HAP-1 (cell line): ENCODE results near the gene TRIM7.
"Not testable (repeated sequence)": the region's sequence is repeated elsewhere in the genome, so short reads cannot be mapped to it uniquely, and the experiment has no call there.

Experiments
- DNase-seq, 2 experiments: peaks; one replicate each; pipeline ENCODE4 v3.0.0-alpha.2; 2016 to 2020; ENCODE audit warnings: low spot score in 2 of 2
- H3K27me3 ChIP-seq: fragments of 250-450 bp; sonication (Bioruptor Pico); 2 replicates; pipeline ENCODE4 v1.5.1; 2020; ENCODE audit warnings: low read depth, mild to moderate bottlenecking, moderate library complexity
- H3K36me3 ChIP-seq: fragments of 250-450 bp; sonication (Bioruptor Pico); replicated peaks from 2 replicates; pipeline ENCODE4 v1.5.1; 2020; ENCODE audit warnings: mild to moderate bottlenecking
- H3K4me1 ChIP-seq: fragments of 250-450 bp; sonication (Bioruptor Pico); 2 replicates; pipeline ENCODE4 v1.5.1; 2020; ENCODE audit warnings: mild to moderate bottlenecking
- H3K4me3 ChIP-seq: fragments of 250-450 bp; sonication (Bioruptor Pico); 2 replicates; pipeline ENCODE4 v1.5.1; 2020; ENCODE audit warnings: mild to moderate bottlenecking, moderate library complexity
- H3K9me3 ChIP-seq: fragments of 250-450 bp; sonication (Bioruptor Pico); 2 replicates; pipeline ENCODE4 v1.5.1; 2020; ENCODE audit warnings: mild to moderate bottlenecking, moderate library complexity
- in situ Hi-C: fragments of 300-500 bp; cut with MboI; formaldehyde crosslinking; loops from 3 replicates; pipeline ENCODE4 v1.14.3; 2020; ENCODE audit warnings: low sequenced_read_pairs, inconsistent platforms, mixed read lengths

Gene TRIM7

GRCh38 chr5:181223058-181223728 lies 18.2 kb upstream of the TRIM7 start, which contains the start of gene TRIM41:
TRIM41 (plus strand) TSS chr5:181223281; CDS start chr5:181224000, 719 bp downstream.
- in situ Hi-C loops, result loop anchor here (5.0 kb wide), 1 partner anchor 36 kb away; no protein-coding TSS in a partner anchor

GRCh38 chr5:181222630-181223057 lies 17.6 kb upstream of the TRIM7 start:
- no peaks in the 10 kb centered on the region for H3K27me3 ChIP-seq
- in situ Hi-C loops, result loop anchor here (5.0 kb wide), 1 partner anchor 35 kb away; no protein-coding TSS in a partner anchor
- peaks cover 8% of the 10 kb centered on the region; the same call in 1 of the 2 replicates for H3K36me3 ChIP-seq
- no peaks in the 10 kb centered on the region for H3K9me3 ChIP-seq
- DNase-seq, result peak in 1 of 2 experiments; percentile 36
- peak overlapping the region; percentile 88 for H3K4me3 ChIP-seq
- peaks cover 17% of the 10 kb centered on the region for H3K4me1 ChIP-seq

More at GRCh38 chr5:181223058-181223728, 18.2 kb upstream of the TRIM7 start, which contains the start of gene TRIM41:
- peak; percentile 94 to 99 for DNase-seq
- Histone ChIP-seq H3K27me3 (no peaks in the 10 kb centered on the region), H3K4me3 (peak within 1 kb of the TSS; percentile 88), H3K4me1 (peaks cover 14% of the 10 kb centered on the region), H3K36me3 (peaks cover 8% of the 10 kb centered on the region; the same call in 1 of the 2 replicates), H3K9me3 (no peaks in the 10 kb centered on the region)

GRCh38 chr5:181221792-181222629 lies 17.0 kb upstream of the TRIM7 start:
- Histone ChIP-seq H3K9me3 (no peaks in the 10 kb centered on the region), H3K4me3 (peak overlapping the region; percentile 88), H3K4me1 (peaks cover 18% of the 10 kb centered on the region), H3K27me3 (no peaks in the 10 kb centered on the region), H3K36me3 (peaks cover 5% of the 10 kb centered on the region; the same call in 1 of the 2 replicates)
- DNase-seq, result peak; percentile 95 to 97
- in situ Hi-C loops, result loop anchor here (5.0 kb wide), 1 partner anchor 35 kb away; no protein-coding TSS in a partner anchor

DNA sequence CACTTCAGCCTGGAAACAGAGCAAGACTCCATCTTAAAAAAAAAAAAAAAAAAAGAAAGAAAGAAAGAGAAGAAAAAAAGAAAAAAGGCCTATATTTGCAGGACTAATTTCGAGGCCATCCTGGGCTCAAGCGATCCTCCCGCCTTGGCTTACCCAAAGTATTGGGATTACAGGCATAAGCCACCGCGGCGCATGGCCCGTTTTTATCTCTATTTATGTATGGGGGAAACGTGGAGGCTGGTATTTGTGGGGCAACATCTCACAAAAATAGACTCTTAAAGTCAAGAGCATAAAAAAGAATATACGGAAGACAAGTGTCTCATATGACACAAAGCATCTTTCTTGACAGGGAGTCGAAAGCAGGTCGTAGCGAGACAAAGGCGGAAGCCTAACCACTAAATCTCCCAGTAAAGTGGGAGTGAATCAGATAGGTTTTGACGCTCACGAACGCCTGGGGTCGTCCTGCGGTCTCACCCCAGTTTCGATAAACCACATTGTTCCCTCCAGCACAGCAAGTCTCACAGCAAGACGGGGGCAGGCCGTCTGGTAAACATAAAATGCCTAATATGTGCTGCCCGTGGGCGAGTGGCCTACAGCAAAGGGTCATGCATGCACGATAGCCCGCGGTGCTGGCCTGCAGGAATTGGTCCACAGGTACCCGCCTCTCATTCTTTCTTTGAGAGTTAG lies 16.3 kb upstream of the TRIM7 start:
- Histone ChIP-seq H3K4me1 (peaks cover 18% of the 10 kb centered on the region), H3K9me3 (no peaks in the 10 kb centered on the region), H3K36me3 (peaks cover 5% of the 10 kb centered on the region; the same call in 1 of the 2 replicates), H3K27me3 (no peaks in the 10 kb centered on the region), H3K4me3 (peak overlapping the region; percentile 88)
- in situ Hi-C loops, result loop anchor here (5.0 kb wide), 1 partner anchor 34 kb away; no protein-coding TSS in a partner anchor
- no peak for DNase-seq

DNA sequence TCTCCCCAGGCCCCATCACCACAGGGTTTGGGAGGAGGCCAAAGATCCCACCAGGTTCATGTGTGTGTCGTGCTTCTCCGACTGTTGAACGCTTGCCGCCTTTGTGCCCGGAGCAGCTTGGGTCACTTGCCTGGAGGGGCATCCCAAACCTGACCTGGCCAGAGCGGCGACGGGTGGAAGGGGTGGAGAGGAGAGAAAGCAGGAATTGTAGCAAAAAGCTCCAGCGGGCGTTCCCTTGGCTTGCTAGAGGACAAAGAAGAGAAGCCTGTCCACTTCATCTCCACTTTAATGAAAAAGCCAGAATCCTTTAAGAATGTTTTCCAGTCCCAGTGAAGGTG lies 15.2 kb upstream of the TRIM7 start:
- no peaks in the 10 kb centered on the region for H3K9me3 ChIP-seq
- in situ Hi-C loops, result loop anchor here (5.0 kb wide), 1 partner anchor 33 kb away; no protein-coding TSS in a partner anchor
- DNase-seq, result no peak
- H3K27me3 ChIP-seq, result no peaks in the 10 kb centered on the region
- H3K36me3 ChIP-seq, result peaks cover 2% of the 10 kb centered on the region; the same call in 1 of the 2 replicates
- peaks cover 18% of the 10 kb centered on the region for H3K4me1 ChIP-seq
- no peak overlapping the region for H3K4me3 ChIP-seq

DNA sequence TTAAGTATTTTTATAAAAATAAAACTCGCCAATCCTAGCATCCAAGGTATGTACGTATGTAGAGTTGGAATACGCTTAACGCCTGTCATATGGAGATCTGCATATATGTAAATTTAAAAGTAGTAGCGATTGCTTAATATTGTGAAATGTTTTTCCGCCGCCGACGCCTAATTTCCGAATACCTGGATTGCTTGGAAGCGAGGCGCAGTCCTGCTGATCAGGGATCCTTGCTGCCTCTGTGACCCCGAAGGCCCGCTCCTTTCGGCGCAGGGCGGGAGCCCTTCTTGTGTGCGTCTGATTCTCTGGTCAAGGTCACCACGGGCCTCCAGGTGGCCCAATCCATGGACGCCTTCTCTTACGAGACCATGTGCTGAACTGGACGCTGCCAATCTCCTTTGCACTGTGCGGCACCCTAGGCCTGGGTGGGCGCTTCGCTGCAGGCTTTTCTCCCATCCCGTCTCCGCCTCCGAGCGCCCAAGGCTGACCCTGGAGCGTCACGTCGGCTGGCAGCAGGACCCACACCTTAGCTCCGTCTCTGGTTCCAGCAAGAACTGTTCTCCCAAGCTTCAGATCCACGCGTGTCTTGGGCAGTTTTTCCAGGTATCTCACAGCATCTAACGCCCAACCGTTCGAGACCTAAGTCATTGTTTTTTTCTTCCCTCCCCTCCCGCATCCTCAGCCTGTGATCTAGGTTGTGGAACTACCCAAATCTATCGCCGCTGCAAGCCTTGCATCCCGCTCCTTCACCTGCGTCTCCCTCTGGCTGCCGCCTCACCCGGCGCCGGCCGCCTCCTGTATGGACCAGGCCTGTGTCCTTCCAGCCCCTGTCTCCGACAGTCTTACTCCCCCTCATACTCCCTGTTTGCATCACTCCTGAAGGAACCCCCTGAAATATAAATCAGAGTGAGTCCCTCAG lies 14.5 kb upstream of the TRIM7 start:
- H3K27me3 ChIP-seq, result no peaks in the 10 kb centered on the region
- no peak overlapping the region for H3K4me3 ChIP-seq
- in situ Hi-C loops, result loop anchor here (5.0 kb wide), 1 partner anchor 32 kb away; no protein-coding TSS in a partner anchor
- H3K4me1 ChIP-seq, result peaks cover 13% of the 10 kb centered on the region
- H3K36me3 ChIP-seq, result no peaks in the 10 kb centered on the region
- DNase-seq, result no peak
- H3K9me3 ChIP-seq, result no peaks in the 10 kb centered on the region

- no peaks in the 10 kb centered on the region for H3K27me3 ChIP-seq
- peak overlapping the region; percentile 39 for H3K4me3 ChIP-seq
- no peaks in the 10 kb centered on the region for H3K36me3 ChIP-seq
- no peak for DNase-seq
- in situ Hi-C loops, result no loop called here
- H3K9me3 ChIP-seq, result no peaks in the 10 kb centered on the region
- peaks cover 11% of the 10 kb centered on the region for H3K4me1 ChIP-seq
These were observed 13.8 kb upstream of the TRIM7 start for GRCh38 chr5:181218795-181219124.

DNA sequence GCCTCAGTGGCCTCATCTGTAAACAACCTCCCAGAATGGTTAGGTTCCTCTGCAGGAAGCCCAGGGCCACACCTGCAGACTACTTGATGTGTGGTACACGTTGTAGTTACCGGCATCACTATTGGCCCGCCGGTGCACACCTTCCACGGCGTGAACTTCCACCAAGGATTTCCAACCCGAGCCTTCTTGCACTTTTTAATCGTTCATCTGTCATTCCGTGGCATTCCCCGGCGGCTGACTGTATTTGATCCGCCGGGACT lies 12.7 kb upstream of the TRIM7 start:
- peaks cover 10% of the 10 kb centered on the region for H3K4me1 ChIP-seq
- H3K9me3 ChIP-seq, result no peaks in the 10 kb centered on the region
- H3K27me3 ChIP-seq, result no peaks in the 10 kb centered on the region
- H3K36me3 ChIP-seq, result no peaks in the 10 kb centered on the region
- peak in 1 of 2 experiments; percentile 32 for DNase-seq
- in situ Hi-C loops, result no loop called here
- peak overlapping the region; percentile 39 for H3K4me3 ChIP-seq

DNA sequence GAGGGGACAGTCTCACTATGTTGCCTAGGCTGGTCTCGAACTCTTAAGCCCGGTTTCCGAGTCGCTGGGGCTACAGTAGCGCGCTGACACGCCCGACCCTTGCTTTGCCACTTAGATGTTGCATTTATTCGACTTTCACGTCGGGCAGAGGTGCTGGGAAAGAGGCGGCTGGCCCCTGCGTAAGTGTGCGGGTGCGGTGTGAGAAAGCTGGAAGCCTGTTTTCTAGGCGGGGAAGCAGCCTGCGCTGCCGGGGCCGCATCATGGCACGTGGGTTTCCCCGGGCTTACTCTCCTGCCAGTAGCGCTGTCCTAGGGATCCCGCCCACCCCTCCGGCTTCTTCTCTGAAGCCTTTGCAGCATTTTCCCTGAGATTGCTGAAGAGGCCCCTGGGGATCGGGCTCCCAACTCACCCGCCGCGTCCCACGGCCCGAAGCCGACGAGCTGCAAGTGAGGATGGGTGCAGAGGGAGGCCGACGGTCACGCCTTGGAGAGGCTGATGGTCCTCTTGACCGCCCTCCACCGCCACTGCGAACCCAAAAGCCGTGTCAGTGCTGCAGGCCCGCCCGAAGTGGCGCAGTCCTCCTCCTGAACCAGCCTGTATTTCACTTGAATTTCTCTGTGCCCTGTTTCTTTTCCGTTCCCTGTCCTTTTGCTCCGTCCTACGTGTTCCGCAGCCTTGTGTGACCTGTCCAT lies 12.3 kb upstream of the TRIM7 start:
- peak overlapping the region; percentile 39 for H3K4me3 ChIP-seq
- no peaks in the 10 kb centered on the region for H3K9me3 ChIP-seq
- peaks cover 6% of the 10 kb centered on the region; the same call in 1 of the 2 replicates for H3K4me1 ChIP-seq
- H3K36me3 ChIP-seq, result no peaks in the 10 kb centered on the region
- no peaks in the 10 kb centered on the region for H3K27me3 ChIP-seq
- DNase-seq, result peak in 1 of 2 experiments; percentile 81
- in situ Hi-C loops, result no loop called here

DNA sequence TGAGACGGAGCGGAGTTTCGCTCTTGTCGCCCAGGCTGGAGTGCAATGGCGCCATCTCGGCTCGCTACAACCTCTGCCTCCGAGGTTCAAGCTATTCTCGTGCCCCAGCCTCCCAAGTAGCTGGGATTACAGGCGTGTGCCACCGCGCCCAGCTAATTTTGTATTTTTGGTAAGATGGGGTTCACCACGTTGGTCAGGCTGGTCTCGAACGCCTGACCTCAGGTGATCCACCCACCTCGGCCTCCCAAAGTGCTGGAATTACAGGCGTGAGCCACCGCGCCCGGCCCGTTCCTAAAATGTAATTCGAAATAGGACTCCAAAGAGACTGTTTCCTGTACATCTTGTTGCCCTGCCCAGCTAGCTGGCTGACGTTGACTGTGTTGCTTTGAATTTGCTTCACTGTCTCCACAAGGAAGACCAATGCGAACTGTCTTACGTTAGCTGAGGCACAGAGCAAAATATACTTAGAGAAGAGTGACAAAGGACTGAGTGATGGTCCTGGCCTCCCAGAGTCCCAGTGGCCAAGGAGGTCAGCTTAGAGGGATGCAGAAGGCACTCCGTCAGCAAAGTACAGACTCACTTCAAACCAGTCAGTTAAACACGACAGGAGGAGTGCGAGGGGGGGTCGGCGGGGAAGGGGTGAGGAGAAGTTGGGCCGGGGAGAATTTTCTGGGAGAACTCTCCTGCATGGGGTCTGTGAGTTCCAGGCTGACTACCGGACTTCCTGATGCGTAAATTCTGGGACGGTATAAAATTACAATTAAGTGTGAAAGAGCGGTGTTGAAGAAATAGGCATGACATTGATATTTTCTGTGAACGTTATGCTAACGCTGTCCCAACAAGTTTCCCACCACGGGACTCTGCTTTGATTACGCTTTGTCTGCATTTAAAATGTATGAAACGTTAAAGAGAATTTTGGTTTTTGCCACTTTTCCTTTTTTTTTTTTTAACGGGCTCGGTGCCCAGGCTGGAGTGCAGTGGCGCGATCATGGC lies 11.3 kb upstream of the TRIM7 start:
- DNase-seq, result peak in 1 of 2 experiments; percentile 58

DNA sequence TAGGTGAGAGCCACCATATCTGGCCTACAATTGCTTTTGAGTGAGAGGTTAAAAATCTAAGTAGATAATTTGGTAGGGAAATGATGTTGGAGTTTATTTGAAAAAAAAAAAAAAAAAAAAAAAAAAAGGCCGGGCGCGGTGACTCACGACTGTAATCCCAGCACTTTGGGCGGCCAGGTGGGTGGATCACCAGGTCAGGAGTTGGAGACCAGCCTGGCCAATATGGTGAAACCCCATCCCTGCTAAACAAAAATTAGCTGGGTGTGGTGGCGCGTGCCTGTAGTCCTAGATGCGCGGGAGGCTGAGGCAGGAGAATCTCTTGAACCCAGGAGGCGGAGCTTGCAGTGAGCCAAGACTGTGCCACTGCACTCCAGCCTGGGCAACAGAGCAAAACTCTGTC lies 9.3 kb upstream of the TRIM7 start:
- H3K36me3 ChIP-seq, H3K9me3 ChIP-seq, H3K27me3 ChIP-seq, H3K4me3 ChIP-seq, H3K4me1 ChIP-seq, in situ Hi-C loops, DNase-seq: not testable (repeated sequence)

More for the DNA sequence above, 11.3 kb upstream of the TRIM7 start:
- in situ Hi-C loops, result no loop called here
- Histone ChIP-seq H3K4me3 (peak overlapping the region; percentile 39), H3K36me3 (no peaks in the 10 kb centered on the region), H3K27me3 (no peaks in the 10 kb centered on the region), H3K4me1 (peaks cover 6% of the 10 kb centered on the region; the same call in 1 of the 2 replicates), H3K9me3 (no peaks in the 10 kb centered on the region)
